ENCODE measurements around the gene PRM2. TPM values are rescaled to one million over a fixed set of nuclear protein-coding genes. Genes with fewer than 3 reads are reported as not detected.
A peak's percentile ranks its signal among the peaks of the same experiment; 100 is the strongest.

Gene PRM2, protein sequence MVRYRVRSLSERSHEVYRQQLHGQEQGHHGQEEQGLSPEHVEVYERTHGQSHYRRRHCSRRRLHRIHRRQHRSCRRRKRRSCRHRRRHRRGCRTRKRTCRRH
- not detected in 2 replicates for total RNA-seq (2014; rRNA removed; shearing (Covaris generic))

DNA sequence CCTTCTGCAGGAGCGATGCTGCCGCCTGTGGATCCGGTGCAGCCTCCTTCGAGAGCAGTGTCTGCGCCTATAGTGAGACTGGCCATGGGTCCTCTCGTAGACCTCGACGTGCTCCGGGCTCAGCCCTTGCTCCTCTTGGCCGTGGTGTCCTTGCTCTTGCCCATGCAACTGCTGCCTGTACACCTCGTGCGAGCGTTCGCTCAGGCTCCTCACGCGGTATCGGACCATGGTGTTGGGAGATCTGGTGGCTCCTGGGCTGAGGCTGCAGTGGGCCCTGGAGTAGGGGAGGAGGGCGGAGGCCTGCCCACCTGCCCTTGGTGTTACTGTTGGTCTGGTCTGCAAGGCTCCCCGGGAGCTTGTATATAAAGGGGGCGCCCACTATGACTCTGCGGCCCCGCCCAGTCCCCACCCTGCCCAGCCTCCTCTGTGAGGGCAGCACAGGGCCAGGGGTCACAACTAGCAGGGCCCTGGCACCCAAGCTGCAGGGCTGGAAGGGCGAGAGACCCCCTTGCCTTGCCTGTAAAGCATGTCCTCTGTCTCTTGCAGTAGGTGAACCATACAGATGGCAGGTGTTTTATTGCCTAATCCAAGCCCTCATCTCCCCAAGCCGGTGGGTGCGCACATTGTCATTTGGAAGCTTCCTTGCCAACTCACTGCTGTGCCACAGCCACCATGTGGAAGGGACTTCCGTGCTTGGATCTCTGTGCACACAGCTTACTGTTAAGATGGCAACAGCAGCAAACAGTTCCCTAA, at the start of gene PRM2:
Gene PRM2, minus strand, starts transcription at position 338 of the 753 bp plus-strand sequence. Its CDS starts 110 bp downstream, at position 228.
- DNase-seq (ENCODE audit: low spot score) = no peak

DNA sequence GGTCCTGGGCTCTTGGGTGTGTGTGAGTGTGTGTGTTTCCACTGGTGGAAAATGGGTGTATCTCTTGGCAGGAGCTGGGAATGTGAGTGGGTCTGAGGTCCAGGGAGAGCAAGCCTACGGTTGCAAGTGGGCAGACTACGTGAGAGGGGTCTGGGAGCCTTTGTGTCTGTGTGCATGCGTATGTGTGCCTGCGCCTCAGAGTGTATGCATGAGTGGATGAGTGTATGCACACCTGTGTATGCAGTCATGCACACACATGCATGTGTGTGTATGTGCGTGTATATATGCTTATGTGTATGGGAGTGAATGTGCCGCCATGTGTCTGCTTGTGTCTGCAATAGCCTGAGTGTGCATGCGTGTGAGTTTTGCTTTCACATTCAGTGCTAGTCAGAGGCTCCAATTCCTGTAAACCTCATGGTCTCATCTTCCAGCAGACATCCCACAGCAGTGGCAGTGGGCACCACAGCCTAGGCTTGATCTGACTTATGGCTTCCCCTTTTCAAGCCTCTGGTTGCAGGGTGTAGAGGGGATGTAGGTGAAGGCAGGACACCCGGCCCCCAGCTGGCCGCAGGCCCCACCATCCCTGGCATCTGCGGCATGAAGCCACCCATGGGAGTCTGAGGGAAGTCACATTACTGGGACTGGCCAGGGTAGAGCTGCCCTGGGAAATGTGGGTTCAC, 49.3 kb upstream of the PRM2 start:
- no peak for DNase-seq (ENCODE audit: low spot score)

DNA sequence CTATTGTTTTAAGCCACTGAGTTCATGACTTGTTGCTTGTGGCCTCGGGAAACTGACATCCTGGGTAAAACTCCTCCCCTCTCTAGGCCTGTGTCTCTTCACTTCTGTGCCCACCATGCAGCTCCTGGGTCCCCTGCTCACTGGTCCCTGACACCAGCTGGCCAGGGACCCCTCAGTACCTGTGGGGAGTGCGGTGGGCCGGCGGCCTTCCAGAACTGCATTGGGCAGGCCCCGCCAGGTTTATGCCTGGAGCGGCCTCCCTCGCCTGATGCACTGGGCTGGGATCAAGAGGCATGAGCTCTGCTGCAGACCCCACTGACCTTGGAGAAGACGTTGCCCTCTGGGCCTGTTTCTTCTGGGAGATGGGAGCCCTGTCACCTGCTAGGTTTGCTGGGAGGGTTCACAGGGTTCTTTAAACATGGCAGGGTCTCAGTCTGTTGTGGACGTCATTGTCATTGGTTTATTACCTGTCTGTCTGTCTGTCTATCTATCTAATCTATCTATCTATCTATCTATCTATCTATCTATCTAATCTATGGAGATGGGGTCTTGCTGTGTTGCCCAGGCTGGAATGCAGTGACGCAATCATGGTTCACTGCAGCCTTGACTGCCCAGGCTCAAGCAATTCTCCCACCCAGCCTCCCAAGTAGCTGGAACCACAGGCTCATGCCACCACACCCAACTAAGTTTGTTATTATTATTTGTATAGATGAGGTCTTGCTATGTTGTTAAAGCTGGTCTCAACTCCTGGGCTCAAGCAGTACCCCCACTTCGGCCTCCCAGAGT, 47.5 kb upstream of the PRM2 start:
- no peak for DNase-seq (ENCODE audit: low spot score)

DNA sequence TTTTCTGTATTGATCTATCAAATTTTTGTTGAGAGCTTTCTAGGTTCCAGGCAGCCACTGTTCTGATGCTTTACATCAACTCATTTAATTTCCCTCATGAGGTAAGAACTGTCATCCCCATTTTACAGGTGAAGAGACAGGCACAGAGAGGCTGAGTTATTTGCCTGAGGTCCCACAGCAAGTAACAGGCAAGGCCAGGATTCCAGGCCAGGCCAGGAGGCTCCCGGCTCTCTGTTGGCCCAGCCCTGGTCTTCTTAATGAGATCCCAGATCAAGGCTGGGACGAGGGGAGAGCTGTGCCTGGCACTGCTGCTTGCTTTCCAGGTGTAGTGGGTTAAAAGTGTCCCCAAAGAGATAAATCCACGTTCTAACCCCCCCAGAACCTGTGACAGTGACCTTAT, 46.5 kb upstream of the PRM2 start:
- no peak for DNase-seq (ENCODE audit: low spot score)

DNA sequence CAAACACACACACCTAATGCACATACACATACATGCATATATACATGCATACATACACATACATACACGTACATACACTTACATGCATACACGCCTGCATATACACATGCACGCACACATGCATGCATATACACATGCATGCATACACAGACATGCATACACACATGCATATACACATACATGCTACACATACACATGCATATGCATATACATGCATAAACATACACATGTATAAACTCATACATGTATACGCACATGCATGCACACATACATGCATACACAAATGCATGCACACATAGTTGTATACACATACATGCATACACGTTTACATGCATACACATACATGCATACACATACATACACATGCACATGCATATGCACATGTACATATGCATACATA, 45.4 kb upstream of the PRM2 start:
- no peak for DNase-seq (ENCODE audit: low spot score)

DNA sequence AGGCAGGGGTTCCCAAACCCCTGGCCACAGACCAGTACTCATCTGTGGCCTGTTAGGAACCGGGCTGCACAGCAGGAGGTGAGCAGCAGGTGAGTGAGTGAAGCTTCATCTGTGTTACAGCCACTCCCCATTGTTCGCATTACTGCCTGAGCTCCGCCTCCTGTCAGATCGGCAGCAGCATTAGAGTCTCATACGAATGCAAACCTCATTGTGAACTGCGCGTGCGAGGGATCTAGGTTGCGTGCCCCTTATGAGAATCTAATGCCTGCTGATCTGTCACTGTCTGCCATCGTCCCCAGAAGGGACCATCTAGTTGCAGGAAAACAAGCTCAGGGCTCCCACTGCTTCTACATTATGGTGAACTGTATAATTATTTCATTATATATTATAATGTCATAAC, 43.9 kb upstream of the PRM2 start:
- no peak for DNase-seq (ENCODE audit: low spot score)

DNA sequence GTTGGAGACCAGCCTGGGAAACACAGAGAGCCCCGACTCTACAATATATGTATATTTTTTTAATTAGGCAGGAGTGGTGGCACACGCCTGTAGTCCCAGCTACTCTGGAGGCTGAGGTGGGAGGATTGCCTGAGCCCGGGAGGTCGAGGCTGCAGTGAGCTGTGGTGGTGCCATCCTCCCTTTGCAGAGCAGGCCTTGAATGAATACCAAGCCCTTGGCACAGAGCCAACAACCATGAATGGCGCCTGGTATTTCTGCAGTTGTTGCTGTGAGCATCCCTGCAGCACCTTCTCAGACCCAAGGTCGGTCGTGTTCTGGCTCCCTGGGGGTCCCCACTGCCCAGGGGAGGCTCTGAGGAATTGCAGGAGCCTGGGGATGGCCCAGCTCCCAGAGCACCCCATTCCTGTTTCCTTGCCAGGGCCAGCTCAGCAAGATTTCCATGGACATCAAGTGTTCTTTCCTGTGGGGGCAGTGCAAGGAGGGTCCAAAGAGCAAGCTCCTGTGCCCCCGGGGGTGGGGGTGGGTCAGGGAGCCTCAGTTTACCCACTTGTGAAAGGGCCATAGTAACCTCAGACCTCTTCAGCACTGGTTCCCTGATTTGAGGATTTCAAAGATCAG, 43.4 kb upstream of the PRM2 start:
- DNase-seq (ENCODE audit: low spot score) = no peak

DNA sequence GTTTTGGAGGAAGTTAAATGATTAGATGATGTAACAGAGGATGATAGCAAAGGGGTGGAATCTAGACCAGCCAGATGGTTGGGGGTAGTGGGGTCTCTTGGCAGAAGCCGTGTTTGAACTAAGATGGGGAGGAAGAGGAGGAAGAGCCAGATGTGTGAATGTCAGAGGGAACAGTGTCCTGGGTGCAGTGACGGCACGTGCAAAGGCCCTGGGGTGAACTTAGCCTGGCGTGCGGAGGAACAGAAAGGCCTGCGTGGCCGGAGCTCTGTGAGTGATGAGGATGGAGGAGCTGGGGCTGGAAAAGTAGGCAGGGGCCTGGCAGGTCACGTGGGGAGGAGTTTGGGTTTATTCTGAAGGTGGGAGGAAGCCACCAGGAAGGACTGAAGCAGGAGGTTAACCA, 42.5 kb upstream of the PRM2 start:
- no peak for DNase-seq (ENCODE audit: low spot score)

DNA sequence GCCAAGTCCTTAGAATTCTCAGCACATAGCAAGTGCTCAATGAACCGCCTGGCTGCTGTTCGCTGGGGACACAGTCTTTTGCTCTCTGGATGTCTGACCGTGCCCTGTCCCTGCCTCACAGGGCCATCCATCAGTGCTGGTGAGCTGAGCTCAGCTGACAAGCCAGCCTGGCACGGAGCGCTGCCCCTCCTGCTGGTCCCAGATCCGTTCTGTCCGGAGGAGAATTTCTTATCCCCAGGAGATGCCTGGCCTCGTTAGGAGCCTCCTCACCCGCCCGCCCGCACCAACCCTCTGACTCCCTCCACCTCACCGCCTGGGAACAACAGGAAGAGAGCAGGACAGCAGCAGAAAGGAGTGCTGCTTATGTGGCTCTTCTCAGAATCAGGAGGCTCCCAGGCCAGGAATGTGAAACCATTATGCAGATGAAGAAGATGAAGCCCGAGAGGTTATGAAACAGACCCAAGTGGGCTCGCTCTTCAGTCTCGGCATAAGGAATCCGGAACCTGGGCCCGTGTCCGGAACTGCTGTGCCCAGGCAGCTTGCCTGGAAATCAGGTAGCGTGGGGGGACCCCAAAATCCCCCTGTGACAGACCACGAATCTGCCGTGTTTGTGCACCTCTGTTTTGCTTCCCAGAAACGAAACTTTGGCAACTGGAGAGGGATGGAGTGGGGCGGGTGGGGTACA, 40.2 kb upstream of the PRM2 start:
- DNase-seq (ENCODE audit: low spot score) = no peak

DNA sequence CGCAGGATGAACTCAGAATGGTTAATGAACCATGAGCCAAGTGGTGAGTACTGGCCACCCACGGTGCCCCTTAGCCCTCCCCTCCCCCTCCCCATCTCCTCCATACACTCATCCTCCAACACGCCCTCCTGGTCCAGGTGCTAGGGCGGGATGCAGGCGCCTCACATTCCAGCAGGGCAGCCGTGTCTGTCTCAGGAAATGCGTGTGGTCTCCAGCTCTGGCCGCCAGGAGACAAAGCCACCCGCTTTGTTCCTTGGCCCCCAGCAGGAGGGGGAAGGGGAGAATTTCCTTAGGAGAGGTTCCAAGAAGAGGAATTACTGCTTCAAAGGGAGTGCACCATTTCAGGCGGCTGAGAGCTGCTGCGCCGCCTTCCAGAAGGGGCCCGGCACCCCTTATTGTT, 39.2 kb upstream of the PRM2 start:
- peak; percentile 90 for DNase-seq (ENCODE audit: low spot score)

DNA sequence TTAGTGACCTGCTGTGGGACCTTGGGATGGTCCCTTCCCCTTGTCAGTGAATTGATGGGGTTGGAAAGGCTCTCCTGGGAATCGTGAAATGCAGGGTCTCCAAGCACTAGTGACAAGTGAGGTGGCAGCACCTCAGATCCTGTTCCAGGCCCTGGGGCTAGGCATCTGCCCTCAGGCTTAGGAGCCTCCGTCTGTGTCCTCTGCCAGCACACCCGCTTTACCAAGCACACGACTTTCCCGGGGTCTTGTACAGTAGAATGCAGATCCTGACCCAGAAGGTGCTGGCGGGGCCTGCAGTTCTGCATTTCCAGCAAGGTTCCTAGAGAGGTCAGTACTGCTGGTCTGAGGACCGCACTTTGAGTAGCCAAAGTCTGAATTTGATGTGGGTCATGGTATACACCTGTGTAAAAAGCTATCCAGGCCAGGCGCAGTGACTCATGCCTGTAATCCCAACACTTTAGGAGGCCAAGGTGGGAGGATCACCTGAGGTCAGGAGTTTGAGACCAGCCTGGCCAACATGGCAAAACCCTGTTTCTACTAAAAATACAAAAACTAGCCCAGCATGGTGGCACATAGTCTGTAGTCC, 38.1 kb upstream of the PRM2 start:
- no peak for DNase-seq (ENCODE audit: low spot score)

DNA sequence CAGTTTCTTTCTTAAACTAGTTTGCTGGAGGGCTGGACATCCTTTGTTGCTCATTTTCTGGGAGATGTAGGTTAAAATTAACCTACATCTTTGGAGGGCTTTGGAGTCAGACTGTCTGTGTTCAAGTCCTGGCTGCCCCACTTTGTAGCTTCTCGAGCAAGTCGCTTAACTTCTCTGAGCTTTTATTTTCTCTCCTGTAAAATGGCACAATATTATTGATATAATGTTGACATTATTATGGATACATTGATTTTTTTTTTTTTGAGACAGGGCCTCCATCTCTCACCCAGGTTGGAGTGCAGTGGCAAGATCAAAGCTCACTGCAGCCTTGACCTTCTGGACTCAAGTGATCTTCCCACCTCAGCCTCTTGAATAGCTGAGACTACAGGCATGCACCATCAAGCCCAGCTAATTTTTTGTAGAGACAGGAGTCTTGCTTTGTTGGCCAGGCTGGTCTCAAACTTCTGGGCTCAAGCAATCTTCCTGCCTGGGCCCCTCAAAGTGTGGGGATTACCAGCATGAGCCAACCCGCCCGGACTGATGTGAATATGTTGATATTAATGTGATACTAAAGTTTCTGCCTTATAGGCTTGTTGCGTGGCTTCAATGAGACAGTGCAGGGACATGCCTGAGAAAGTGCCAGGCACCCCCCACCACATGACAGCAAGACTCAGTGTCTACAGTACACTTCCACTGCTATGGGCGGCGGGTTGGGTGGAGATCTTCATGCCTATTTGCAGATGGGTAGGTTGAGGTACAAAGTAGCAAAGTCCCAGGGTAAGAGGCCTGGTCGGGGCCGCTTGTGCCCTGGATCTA, 37.4 kb upstream of the PRM2 start:
- no peak for DNase-seq (ENCODE audit: low spot score)

DNA sequence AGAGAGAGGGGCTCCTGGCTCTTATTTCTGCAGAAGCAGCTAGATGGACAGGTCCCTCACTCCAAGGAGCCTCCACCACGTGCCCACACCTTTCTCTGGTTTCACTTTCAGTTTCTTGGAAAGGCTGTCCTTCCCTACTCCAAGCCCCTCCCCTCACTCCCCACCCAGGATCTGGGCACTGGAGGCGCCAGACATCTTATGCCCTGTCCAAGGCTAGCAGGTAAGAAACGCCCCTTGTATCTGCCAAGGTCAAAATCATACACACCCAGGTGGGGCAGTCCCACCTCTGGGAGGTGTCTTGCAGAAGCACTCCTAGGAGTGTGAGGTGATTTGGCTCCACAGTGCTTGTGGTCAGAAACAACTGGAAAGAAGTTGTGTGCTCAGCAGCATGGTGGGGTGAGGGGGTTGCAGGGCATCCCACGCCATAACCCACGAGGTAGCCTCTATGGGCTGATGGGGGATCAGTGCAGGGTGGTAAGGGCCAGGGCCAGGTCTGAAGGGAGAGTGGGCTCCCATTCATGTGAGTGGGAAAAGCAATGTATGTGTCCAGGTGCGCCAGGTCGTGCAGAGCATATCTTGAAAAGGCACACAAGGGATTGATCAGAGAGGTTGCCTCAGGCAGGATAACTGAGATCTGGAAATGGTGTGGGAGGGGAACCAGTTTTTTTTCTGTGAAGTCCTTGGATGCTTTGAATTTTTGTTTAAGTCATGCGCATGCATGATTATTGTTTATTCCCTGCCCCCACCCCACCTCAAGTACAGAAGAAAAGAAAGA, 36.6 kb upstream of the PRM2 start:
- peak; percentile 77 for DNase-seq (ENCODE audit: low spot score)

DNA sequence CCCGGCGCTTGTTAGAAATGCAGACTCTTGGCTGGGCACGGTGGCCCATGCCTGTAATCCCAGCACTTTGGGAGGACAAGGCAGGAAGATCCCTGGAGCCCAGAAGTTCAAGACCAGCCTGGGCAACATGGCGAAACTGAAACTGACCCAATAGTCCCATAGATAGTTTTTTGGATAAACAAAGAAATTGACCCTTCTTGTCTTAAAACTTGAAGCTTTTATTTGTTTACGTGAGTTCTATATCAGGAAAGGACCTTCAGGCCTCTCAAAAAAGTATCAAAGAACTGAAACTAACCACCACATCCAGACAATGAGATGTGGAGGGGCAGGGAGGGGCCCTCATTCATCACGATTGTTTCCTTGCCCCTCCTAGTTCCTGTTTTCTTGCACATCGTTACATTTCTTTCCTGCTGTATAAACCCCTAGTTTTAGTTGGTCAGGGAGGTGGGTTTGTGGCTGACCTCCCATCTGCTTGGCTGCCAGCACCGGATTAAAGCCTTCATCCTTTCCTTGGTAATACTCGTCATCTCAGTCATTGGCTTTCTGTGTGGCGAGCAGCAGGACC, 34.8 kb upstream of the PRM2 start:
- no peak for DNase-seq (ENCODE audit: low spot score)

DNA sequence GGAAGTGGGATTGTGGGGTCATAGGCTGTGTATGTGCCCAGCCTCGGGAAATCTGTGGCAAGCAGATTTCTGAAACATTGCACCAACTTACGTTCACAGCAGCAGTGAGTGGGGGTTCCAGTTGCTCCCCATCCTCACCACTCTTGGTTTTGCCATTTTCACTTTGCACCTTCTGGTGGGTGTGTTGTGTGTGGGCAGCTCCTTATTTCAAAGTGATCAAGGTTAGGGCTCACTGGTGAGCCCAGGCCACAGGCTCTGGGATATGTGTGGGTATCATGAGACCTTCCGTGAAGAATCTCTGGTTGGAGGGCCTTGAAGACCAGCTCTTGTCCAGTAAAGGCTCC, 34.3 kb upstream of the PRM2 start:
- DNase-seq (ENCODE audit: low spot score) = no peak

DNA sequence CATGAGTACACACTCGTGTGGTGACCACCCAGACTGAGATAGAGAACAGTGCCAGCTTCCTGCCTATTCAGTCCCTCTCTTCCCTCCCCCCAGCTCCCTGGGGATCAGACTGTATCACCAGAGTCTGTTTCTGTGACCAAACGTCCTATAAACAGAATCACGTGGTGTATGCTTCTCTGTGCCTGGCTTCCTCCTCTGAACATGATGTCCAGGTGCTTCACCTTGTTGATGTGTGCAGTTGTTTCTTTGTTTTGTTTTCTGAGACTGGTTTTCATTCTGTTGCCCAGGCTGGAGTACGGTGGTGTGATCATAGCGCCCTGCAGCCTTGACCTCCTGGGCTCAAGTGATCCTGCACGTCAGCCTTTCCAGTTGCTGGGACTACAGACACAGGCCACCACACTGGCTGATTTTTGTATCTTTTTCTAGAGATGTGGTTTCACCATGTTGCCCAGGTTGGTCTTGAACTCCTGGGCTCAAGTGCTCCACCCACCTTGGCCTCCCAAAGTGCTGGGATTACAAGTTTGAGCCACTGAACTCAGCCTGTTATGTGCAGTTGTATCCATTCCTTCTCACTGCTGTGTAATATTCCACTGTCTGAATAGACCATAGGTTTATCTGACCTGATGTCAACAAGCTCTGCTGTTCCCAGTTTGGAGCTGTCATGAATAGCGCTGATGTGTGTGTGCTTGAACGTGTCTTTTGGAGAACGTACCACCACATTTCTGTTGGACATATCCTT, 33.8 kb upstream of the PRM2 start:
- DNase-seq (ENCODE audit: low spot score) = peak; percentile 63

DNA sequence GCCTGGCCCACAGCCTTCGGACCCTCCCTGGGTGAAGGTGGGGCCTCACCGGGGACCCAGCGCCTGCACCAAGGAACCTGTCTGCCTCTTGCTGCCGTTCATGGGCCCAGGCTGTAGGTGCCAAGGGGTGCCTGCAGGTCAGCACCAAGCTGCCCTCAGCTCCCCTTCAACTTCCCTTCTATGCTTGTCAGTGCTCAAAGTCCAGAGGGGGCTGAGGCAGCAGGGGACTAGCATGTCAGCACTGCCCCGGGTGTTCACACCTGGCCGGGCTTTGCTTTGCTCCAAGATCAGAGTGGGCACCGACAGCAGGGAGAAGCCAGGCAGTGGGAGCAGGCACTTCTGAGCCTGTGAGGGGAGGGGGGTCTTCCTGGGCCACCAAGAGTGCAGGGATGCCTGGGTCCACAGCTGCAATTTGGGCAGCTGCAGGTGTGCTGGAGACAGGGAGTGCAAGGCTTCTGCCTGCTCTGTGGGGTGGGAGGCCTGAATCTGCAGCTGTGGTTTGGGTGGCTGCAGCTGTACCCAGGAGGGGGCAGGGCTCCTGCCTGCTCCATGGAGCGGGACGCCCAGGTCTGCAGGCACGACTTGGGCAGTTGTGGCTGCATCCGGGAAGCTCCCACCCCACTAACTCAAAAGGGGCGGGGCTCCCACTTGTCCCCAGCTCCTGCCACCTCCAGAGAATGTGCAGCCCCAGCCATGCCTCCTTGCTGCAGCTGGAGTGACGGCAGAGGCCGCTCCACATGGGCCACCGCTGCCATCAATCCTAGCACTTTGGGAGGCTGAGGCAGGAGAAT, 32.4 kb upstream of the PRM2 start:
- no peak for DNase-seq (ENCODE audit: low spot score)
